Sigmoid colon (tissue), 4 donors: ENCODE measurements around the gene ASTL.

Experiments
- EP300 ChIP-seq, 4 donors: sonication (generic); formaldehyde crosslinking; IDR thresholded peaks; one replicate each; pipeline ENCODE4 v1.6.1; 2017; ENCODE audit warnings: antibody characterized with exemption in 4 of 4
- POLR2A ChIP-seq, 2 donors: fragments of 450-650 bp; IDR thresholded peaks; one replicate each; pipeline ENCODE4 v1.6.1; 2016; ENCODE audit warnings: antibody characterized with exemption in 2 of 2, mild to moderate bottlenecking in 2 of 2, moderate library complexity in 2 of 2
- POLR2AphosphoS5 ChIP-seq, 4 donors: sonication (generic); formaldehyde crosslinking; IDR thresholded peaks; one replicate each; pipeline ENCODE4 v1.6.1; 2017; ENCODE audit warnings: antibody characterized with exemption in 4 of 4
- TF ChIP-seq, protein P1 (sequence below), 4 experiments: fragments of 450-650 bp in 3 of 4; fragments of 200-600 bp in 1 of 4; IDR thresholded peaks; one replicate each; pipeline ENCODE4 v1.5.1; 2016 to 2019; ENCODE audit warnings: antibody characterized with exemption in 4 of 4, mild to moderate bottlenecking in 3 of 4, moderate library complexity in 2 of 4

DNA sequence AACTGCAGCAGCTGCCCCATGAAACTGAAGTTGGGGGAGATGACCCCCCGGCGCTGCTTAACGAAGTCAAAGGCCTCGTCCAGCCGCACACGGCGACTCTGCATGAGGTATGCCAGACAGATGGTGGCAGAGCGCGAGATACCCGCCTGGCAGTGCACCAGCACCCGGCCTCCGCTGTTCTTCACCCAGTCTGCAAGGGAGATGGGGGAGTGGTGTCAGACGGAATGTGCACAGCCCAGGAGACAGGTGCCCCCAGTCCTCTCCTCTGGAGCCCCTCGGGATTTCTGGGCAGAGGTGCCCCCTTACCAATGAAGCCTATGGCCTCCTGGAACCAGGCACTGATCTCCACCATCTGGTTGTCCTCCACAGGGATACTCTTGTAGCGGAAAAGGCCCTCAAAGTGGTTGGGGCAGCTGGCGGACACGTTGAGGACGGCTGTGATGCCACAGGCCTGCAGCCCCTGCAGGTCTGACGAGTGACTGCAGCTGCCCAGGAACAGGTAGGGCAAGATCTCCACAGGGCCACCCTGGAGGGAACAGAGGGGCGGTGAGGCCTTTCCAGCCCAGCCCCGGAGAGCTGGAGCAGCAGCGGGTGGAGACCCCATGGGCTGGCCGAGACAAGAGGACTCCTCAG lies 5.7 kb upstream of the ASTL start:
- TF ChIP-seq POLR2A (IDR thresholded peaks at IDR 0.05) (no peak), EP300 (IDR thresholded peaks at IDR 0.05) (no peak), POLR2AphosphoS5 (IDR thresholded peaks at IDR 0.05) (no peak)
- TF ChIP-seq, protein P1, sequence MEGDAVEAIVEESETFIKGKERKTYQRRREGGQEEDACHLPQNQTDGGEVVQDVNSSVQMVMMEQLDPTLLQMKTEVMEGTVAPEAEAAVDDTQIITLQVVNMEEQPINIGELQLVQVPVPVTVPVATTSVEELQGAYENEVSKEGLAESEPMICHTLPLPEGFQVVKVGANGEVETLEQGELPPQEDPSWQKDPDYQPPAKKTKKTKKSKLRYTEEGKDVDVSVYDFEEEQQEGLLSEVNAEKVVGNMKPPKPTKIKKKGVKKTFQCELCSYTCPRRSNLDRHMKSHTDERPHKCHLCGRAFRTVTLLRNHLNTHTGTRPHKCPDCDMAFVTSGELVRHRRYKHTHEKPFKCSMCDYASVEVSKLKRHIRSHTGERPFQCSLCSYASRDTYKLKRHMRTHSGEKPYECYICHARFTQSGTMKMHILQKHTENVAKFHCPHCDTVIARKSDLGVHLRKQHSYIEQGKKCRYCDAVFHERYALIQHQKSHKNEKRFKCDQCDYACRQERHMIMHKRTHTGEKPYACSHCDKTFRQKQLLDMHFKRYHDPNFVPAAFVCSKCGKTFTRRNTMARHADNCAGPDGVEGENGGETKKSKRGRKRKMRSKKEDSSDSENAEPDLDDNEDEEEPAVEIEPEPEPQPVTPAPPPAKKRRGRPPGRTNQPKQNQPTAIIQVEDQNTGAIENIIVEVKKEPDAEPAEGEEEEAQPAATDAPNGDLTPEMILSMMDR (IDR thresholded peaks at IDR 0.05) = no peak
